HepG2 (cell line): Measurements from ENCODE around the gene GDF2. TPM values are rescaled to one million over a fixed set of nuclear protein-coding genes. Genes with fewer than 3 reads are reported as not detected.

Experiments used
- ATAC-seq: fragments of 200-7000 bp; cut with Tn5 transposase; 3 replicates; pipeline ENCODE4 v1.9.1; 2020; ENCODE audit warnings: mild to moderate bottlenecking, moderate library complexity
- BruUV-seq: library from RNA; stranded (reverse); fragments of 400-500 nt; replicated peaks from 2 replicates; lab custom pipeline; 2021; lab: Mats Ljungman, UMichigan
- CTCF ChIA-PET: fragments of 300-600 bp; formaldehyde crosslinking; extraction: SDS; loops from one replicate; lab custom pipeline; 2021; ENCODE audit warnings: low total read pairs, inconsistent platforms, low intra/inter-chr PET ratio; lab: Yijun Ruan, JAX
- POLR2A ChIA-PET: fragments of 350-600 bp; sonication (Branson Sonifier 250); formaldehyde crosslinking; loops from one replicate; lab custom pipeline; 2020; ENCODE audit warnings: antibody characterized with exemption, inconsistent platforms; lab: Yijun Ruan, JAX
- DNase-seq: peaks from one replicate; pipeline ENCODE4 v3.0.0-alpha.2; 2015; ENCODE audit warnings: low spot score
- FAIRE-seq: peaks from 3 replicates; lab custom pipeline; 2011; peaks lifted over from hg19 to GRCh38; lab: Jason Lieb, UNC
- H2AFZ ChIP-seq: one replicate; pipeline ENCODE4 v1.6.1; 2011; ENCODE audit warnings: low read length, inconsistent platforms
- H3K27ac ChIP-seq: fragments of 300-600 bp; 3 replicates; pipeline ENCODE4 v1.8.0; 2011; ENCODE audit warnings: mixed run types, mild to moderate bottlenecking, mixed read lengths, low read length, inconsistent platforms; ENCODE audit not compliant: insufficient read depth; ENCODE audit errors: extremely low read length
- H3K27me3 ChIP-seq, 2 experiments: fragments of 200-600 bp in 1 of 2; 2 replicates in 1 of 2; 3 replicates in 1 of 2; pipeline versions ENCODE4 v1.6.0 to v1.8.0; 2011; ENCODE audit warnings: low read length in 2 of 2, mild to moderate bottlenecking in 2 of 2, moderate library complexity in 2 of 2, inconsistent platforms in 1 of 2; ENCODE audit not compliant: insufficient read depth in 2 of 2, control insufficient read depth in 1 of 2
- H3K36me3 ChIP-seq, 2 experiments: fragments of 200-600 bp in 1 of 2; replicated peaks in 1 of 2; 2 replicates in 1 of 2; 3 replicates in 1 of 2; pipeline versions ENCODE4 v1.5.1 to v1.8.0; 2011; ENCODE audit warnings: low read length in 2 of 2, inconsistent platforms in 1 of 2; ENCODE audit not compliant: insufficient read depth in 2 of 2, control insufficient read depth in 1 of 2
- H3K4me1 ChIP-seq: 2 replicates; pipeline ENCODE4 v1.5.1; 2012; ENCODE audit warnings: low read length, inconsistent platforms; ENCODE audit not compliant: insufficient read depth
- H3K4me2 ChIP-seq: 2 replicates; pipeline ENCODE4 v1.6.0; 2011; ENCODE audit warnings: low read depth, low read length, inconsistent platforms
- H3K4me3 ChIP-seq, 3 experiments: fragments of 200-600 bp in 1 of 3; sonication (generic), shearing (Covaris generic) in 1 of 3; replicated peaks in 1 of 3; 2 replicates each; pipeline ENCODE4 v1.5.1; 2011 to 2016; ENCODE audit warnings: low read length in 3 of 3, inconsistent platforms in 2 of 3, low read depth in 2 of 3, mild to moderate bottlenecking in 2 of 3, control low read depth in 1 of 3, mixed read lengths in 1 of 3; ENCODE audit not compliant: insufficient read depth in 1 of 3
- H3K79me2 ChIP-seq: one replicate; pipeline ENCODE4 v1.6.1; 2011; ENCODE audit warnings: low read length, inconsistent platforms; ENCODE audit not compliant: insufficient read depth
- H3K9ac ChIP-seq: 2 replicates; pipeline ENCODE4 v1.6.0; 2011; ENCODE audit warnings: mild to moderate bottlenecking, low read depth, low read length, inconsistent platforms; ENCODE audit not compliant: insufficient read depth
- H3K9me3 ChIP-seq: 2 replicates; pipeline ENCODE4 v1.5.1; 2012; ENCODE audit warnings: mild to moderate bottlenecking, low read length
- H4K20me1 ChIP-seq: 2 replicates; pipeline ENCODE4 v1.6.0; 2011; ENCODE audit warnings: inconsistent platforms, mild to moderate bottlenecking, low read length, moderate library complexity; ENCODE audit not compliant: insufficient read depth
- ATM ChIP-seq: fragments of 450-650 bp; IDR thresholded peaks from 2 replicates; pipeline ENCODE4 v1.7.1; 2017; ENCODE audit warnings: mild to moderate bottlenecking, borderline replicate concordance
- BRCA1 ChIP-seq: sonication (generic); formaldehyde crosslinking; IDR thresholded peaks from 2 replicates; pipeline ENCODE4 v1.4.0; 2020; ENCODE audit warnings: missing genetic modification reagents
- CC2D1A ChIP-seq: sonication (generic); formaldehyde crosslinking; IDR thresholded peaks from 2 replicates; pipeline ENCODE4 v1.8.1; 2023; ENCODE audit warnings: mild to moderate bottlenecking, missing genetic modification reagents
- FOXK1 ChIP-seq: sonication (generic); formaldehyde crosslinking; IDR thresholded peaks from 2 replicates; pipeline ENCODE4 v1.4.0; 2020; ENCODE audit warnings: low read depth, missing genetic modification reagents, borderline replicate concordance
- GTF3A ChIP-seq: sonication (generic); formaldehyde crosslinking; conservative IDR thresholded peaks from 2 replicates; pipeline ENCODE4 v1.4.0; 2020; ENCODE audit warnings: mild to moderate bottlenecking, missing genetic modification reagents
- NKX3-1 ChIP-seq: sonication (generic); formaldehyde crosslinking; IDR thresholded peaks from 2 replicates; pipeline ENCODE4 v1.5.0; 2020; ENCODE audit warnings: missing genetic modification reagents
- NR1H2 ChIP-seq: sonication (generic); formaldehyde crosslinking; IDR thresholded peaks from 2 replicates; pipeline ENCODE4 v1.8.1; 2022; ENCODE audit warnings: low read depth, missing genetic modification reagents, borderline replicate concordance
- REL ChIP-seq: sonication (generic); formaldehyde crosslinking; conservative IDR thresholded peaks from 2 replicates; pipeline ENCODE4 v1.8.0; 2022; ENCODE audit warnings: mild to moderate bottlenecking, missing genetic modification reagents, moderate library complexity
- STAT5B ChIP-seq: sonication (generic); formaldehyde crosslinking; IDR thresholded peaks from 2 replicates; pipeline ENCODE4 v1.4.0; 2020; ENCODE audit warnings: missing genetic modification reagents
- TBX2 ChIP-seq: sonication (generic); formaldehyde crosslinking; IDR thresholded peaks from 2 replicates; pipeline ENCODE4 v1.5.0; 2020; ENCODE audit warnings: missing genetic modification reagents, mild to moderate bottlenecking, borderline replicate concordance
- TFE3 ChIP-seq: IDR thresholded peaks from 2 replicates; pipeline ENCODE4 v1.6.1; 2016
- YY1 ChIP-seq: IDR thresholded peaks from 2 replicates; pipeline ENCODE4 v1.6.1; 2011; ENCODE audit warnings: low read length, low read depth, moderate library complexity, mild to moderate bottlenecking; ENCODE audit not compliant: insufficient read depth, insufficient replicate concordance
- ZNF20 ChIP-seq: sonication (generic); formaldehyde crosslinking; IDR thresholded peaks from 2 replicates; pipeline ENCODE4 v1.4.0; 2020; ENCODE audit warnings: mild to moderate bottlenecking, moderate library complexity, missing genetic modification reagents
- ZNF318 ChIP-seq: sonication (generic); formaldehyde crosslinking; IDR thresholded peaks from 2 replicates; pipeline ENCODE4 v1.4.0; 2020; ENCODE audit warnings: mild to moderate bottlenecking, missing genetic modification reagents
- ZNF639 ChIP-seq: conservative IDR thresholded peaks from 2 replicates; pipeline ENCODE4 v1.6.1; 2018; ENCODE audit warnings: missing genetic modification reagents
- WGBS: methylation state at CpG from one replicate; pipeline ENCODE4 v1.1.6; 2017; ENCODE audit warnings: low lambda C conversion rate; 5-methylcytosine and 5-hydroxymethylcytosine counted together
- in situ Hi-C: cut with HindIII; loops from 2 replicates; pipeline ENCODE4 v1.10.0; 2017; ENCODE audit warnings: low pct_unique_long_range_greater_than_20kb; ENCODE audit not compliant: extremely low pct_ligation_motif_present
- intact Hi-C: fragments of 100-400 bp; cut with micrococcal nuclease; formaldehyde crosslinking; loops from one replicate; pipeline ENCODE4 v1.10.0; 2022; ENCODE audit not compliant: unreplicated experiment
- polyA plus RNA-seq, 8 experiments: library from polyadenylated mRNA; depleted of rRNA in 3 of 8; stranded (reverse) in 7 of 8; unstranded in 1 of 8; fragments of >200 nt; fragmentation: Illumina TruSeq in 4 of 8; extraction: Trizol in 4 of 8; gene quantifications; 2 replicates each; pipeline versions ENCODE4 v1.2.1 to v1.2.3, GENCODE V29; 2011 to 2016; ENCODE audit warnings: low read depth in 4 of 8, missing spikeins in 1 of 8, mixed read lengths in 1 of 8; ENCODE audit not compliant: insufficient read depth in 1 of 8
- total RNA-seq, 5 experiments: library from RNA; depleted of rRNA; stranded (reverse); fragments of >200 nt; fragmentation: Illumina TruSeq; extraction: Trizol; gene quantifications; 2 replicates each; pipeline ENCODE4 v1.2.3, GENCODE V29; 2016; ENCODE audit warnings: low read depth in 1 of 5

The GDF2 gene
- total and polyA plus RNA-seq, 2 of the 13 experiments (the other 11 are each of a cell fraction or from before 2014, with no cell fraction given), result not detected

- POLR2A ChIA-PET, result no interaction called here
Observed at GRCh38 chr10:47315421-47315820, 6.8 kb upstream of the GDF2 start.

More at GRCh38 chr10:47315421-47315820, 6.8 kb upstream of the GDF2 start:
- Histone ChIP-seq H3K4me1 (no peaks in the 10 kb centered on the region), H3K4me2 (no peak overlapping the region), H3K4me3 (no peak overlapping the region), H3K36me3 (no peaks in the 10 kb centered on the region), H3K27ac (no peak overlapping the region), H3K9me3 (no peaks in the 10 kb centered on the region), H3K79me2 (no peaks in the 10 kb centered on the region), H4K20me1 (no peaks in the 10 kb centered on the region), H3K27me3 (peaks cover 4 to 12% of the 10 kb centered on the region in 2 experiments; a peak in 3 of 5 replicates), H2AFZ (no peak overlapping the region), H3K9ac (no peak overlapping the region)
- no peak for FAIRE-seq
- no peak for TF ChIP-seq REL (CRISPR knock-in tag)
- no peak for TF ChIP-seq BRCA1
- TF ChIP-seq ZNF318 (CRISPR knock-in tag), result no peak
- no peak for TF ChIP-seq ZNF639
- no peak for TF ChIP-seq NKX3-1 (CRISPR knock-in tag)
- TF ChIP-seq YY1, result no peak
- TF ChIP-seq NR1H2 (CRISPR knock-in tag), result no peak
- TF ChIP-seq TFE3, result no peak
- TF ChIP-seq ZNF20 (CRISPR knock-in tag), result no peak
- TF ChIP-seq ATM, result no peak
- no peak for TF ChIP-seq CC2D1A
- TF ChIP-seq FOXK1, result no peak
- no peak for TF ChIP-seq GTF3A (CRISPR knock-in tag)
- TF ChIP-seq STAT5B, result no peak
- no peak for TF ChIP-seq TBX2 (CRISPR knock-in tag)
- ATAC-seq, result no peak
- in situ Hi-C loops (no loop called here), intact Hi-C loops (no loop called here)
- WGBS, result 0% methylated on average over 2 of the region's 2 CpGs
- CTCF ChIA-PET, result no interaction called here
- BruUV-seq, result no TSS peak
- no peak for DNase-seq
